K562 (cell line): Measurements from ENCODE around the gene GABPB2. TPM values are rescaled to one million over a fixed set of nuclear protein-coding genes. Genes with fewer than 3 reads are reported as not detected.

ENCODE experiments used
- ATAC-seq: fragments of 200-7000 bp; cut with Tn5 transposase; 3 replicates; pipeline ENCODE4 v1.9.1; 2020; ENCODE audit warnings: moderate library complexity
- BruUV-seq: library from RNA; stranded (reverse); fragments of 400-500 nt; replicated peaks from 2 replicates; lab custom pipeline; 2021; lab: Mats Ljungman, UMichigan
- CTCF ChIA-PET: fragments of 300-600 bp; formaldehyde crosslinking; extraction: SDS; loops from one replicate; lab custom pipeline; 2021; ENCODE audit warnings: low intra/inter-chr PET ratio; lab: Yijun Ruan, JAX
- POLR2A ChIA-PET: fragments of 300-600, 350-650 bp; sonication (Branson Sonifier 250); formaldehyde crosslinking; extraction: SDS; loops from one replicate; lab custom pipeline; 2021; ENCODE audit warnings: antibody characterized with exemption, inconsistent platforms; lab: Yijun Ruan, JAX
- DNase-seq, 4 experiments: peaks; one replicate each; pipeline versions ENCODE4 v3.0.0 to v3.0.0-alpha.2; 2011 to 2018; ENCODE audit warnings: low spot score in 3 of 4, mixed read lengths in 3 of 4; ENCODE audit errors: extremely low read depth in 1 of 4
- FAIRE-seq: peaks from 2 replicates; lab custom pipeline; 2011; peaks lifted over from hg19 to GRCh38; lab: Jason Lieb, UNC
- H2AFZ ChIP-seq: 2 replicates; pipeline ENCODE4 v1.6.0; 2011; ENCODE audit warnings: low read depth, low read length, control low read depth, inconsistent platforms
- H3K27ac ChIP-seq: fragments of 200-600 bp; 3 replicates; pipeline ENCODE4 v1.8.0; 2011; ENCODE audit warnings: low read depth, mild to moderate bottlenecking, control low read depth, inconsistent platforms, low read length, moderate library complexity, mixed read lengths; ENCODE audit errors: extremely low read depth
- H3K27me3 ChIP-seq, 2 experiments: fragments of 300-600 bp in 1 of 2; 2 replicates in 1 of 2; 3 replicates in 1 of 2; pipeline versions ENCODE4 v1.6.0 to v1.8.0; 2011; ENCODE audit warnings: inconsistent platforms in 2 of 2, low read length in 2 of 2, mild to moderate bottlenecking in 1 of 2, mixed read lengths in 1 of 2, moderate library complexity in 1 of 2; ENCODE audit not compliant: control insufficient read depth in 2 of 2, insufficient read depth in 2 of 2
- H3K36me3 ChIP-seq: fragments of 300-600 bp; 3 replicates; pipeline ENCODE4 v1.8.0; 2011; ENCODE audit warnings: mild to moderate bottlenecking, low read length, inconsistent platforms; ENCODE audit not compliant: control insufficient read depth, insufficient read depth
- H3K4me1 ChIP-seq, 2 experiments: fragments of 200-600 bp in 1 of 2; replicated peaks in 1 of 2; 2 replicates in 1 of 2; 3 replicates in 1 of 2; pipeline versions ENCODE4 v1.5.1 to v1.8.0; 2011; ENCODE audit warnings: inconsistent platforms in 2 of 2, low read length in 2 of 2, mild to moderate bottlenecking in 1 of 2, mixed read lengths in 1 of 2, moderate library complexity in 1 of 2; ENCODE audit not compliant: control insufficient read depth in 2 of 2, insufficient read depth in 2 of 2
- H3K4me2 ChIP-seq: 2 replicates; pipeline ENCODE4 v1.6.1; 2011; ENCODE audit warnings: low read length, control low read depth, inconsistent platforms, mixed read lengths; ENCODE audit not compliant: insufficient read depth
- H3K4me3 ChIP-seq: fragments of 200-600 bp; sonication (generic), shearing (Covaris generic); 2 replicates; pipeline ENCODE4 v1.5.1; 2016; ENCODE audit warnings: control low read depth, inconsistent platforms
- H3K79me2 ChIP-seq: fragments of 200-600 bp; 3 replicates; pipeline ENCODE4 v1.8.0; 2011; ENCODE audit warnings: low read length, inconsistent platforms; ENCODE audit not compliant: control insufficient read depth, insufficient read depth
- H3K9ac ChIP-seq, 2 experiments: 2 replicates each; pipeline versions ENCODE4 v1.6.0 to v1.6.1; 2011; ENCODE audit warnings: low read depth in 2 of 2, low read length in 2 of 2, control low read depth in 1 of 2, inconsistent platforms in 1 of 2, mild to moderate bottlenecking in 1 of 2, mixed read lengths in 1 of 2; ENCODE audit not compliant: insufficient read depth in 1 of 2
- H3K9me1 ChIP-seq: one replicate; pipeline ENCODE4 v1.6.0; 2011; ENCODE audit warnings: inconsistent platforms, mild to moderate bottlenecking, low read length, moderate library complexity; ENCODE audit not compliant: control insufficient read depth, insufficient read depth
- H3K9me3 ChIP-seq: replicated peaks from 2 replicates; pipeline ENCODE4 v1.5.1; 2011; ENCODE audit warnings: low read depth, low read length, inconsistent platforms; ENCODE audit not compliant: control insufficient read depth, insufficient read depth
- H4K20me1 ChIP-seq: replicated peaks from 2 replicates; pipeline ENCODE4 v1.6.1; 2011; ENCODE audit warnings: low read length, inconsistent platforms, mixed read lengths; ENCODE audit not compliant: control insufficient read depth, insufficient read depth
- CHD4 ChIP-seq: fragments of 200-600 bp; sonication (generic); IDR thresholded peaks from 3 replicates; pipeline ENCODE4 v1.6.1; 2012; ENCODE audit warnings: low read depth, mild to moderate bottlenecking, mixed read lengths, low read length, inconsistent platforms; ENCODE audit not compliant: insufficient read depth, insufficient replicate concordance, poor library complexity, severe bottlenecking
- KLF13 ChIP-seq: fragments of 450-650 bp; IDR thresholded peaks from 2 replicates; pipeline ENCODE4 v1.6.1; 2016; ENCODE audit warnings: missing genetic modification characterization, low read depth, mild to moderate bottlenecking, missing compliant biosample characterization, moderate library complexity, borderline replicate concordance
- SMARCA4 ChIP-seq: fragments of 450-650 bp; IDR thresholded peaks from 2 replicates; pipeline ENCODE4 v1.6.1; 2016
- ZNF384 ChIP-seq: IDR thresholded peaks from 2 replicates; pipeline ENCODE4 v1.6.1; 2012; ENCODE audit warnings: low read depth, low read length, improper control_type of control experiment
- ZNF41 ChIP-seq: fragments of 250-450 bp; sonication (Bioruptor Pico); conservative IDR thresholded peaks from 2 replicates; pipeline ENCODE4 v1.4.0; 2020; ENCODE audit warnings: mild to moderate bottlenecking
- WGBS: fragments of 100-300 bp; shearing (Covaris generic); methylation state at CpG from one replicate; pipeline ENCODE4 v1.1.6; 2016; ENCODE audit warnings: low coverage, mixed read lengths; ENCODE audit not compliant: insufficient coverage; ENCODE audit errors: missing lambda C conversion rate; 5-methylcytosine and 5-hydroxymethylcytosine counted together
- in situ Hi-C: fragments of 300-500 bp; cut with MboI; formaldehyde crosslinking; loops from 4 replicates; pipeline ENCODE4 v1.15.0; 2018; ENCODE audit warnings: inconsistent platforms, mixed read lengths
- intact Hi-C: fragments of 100-400 bp; cut with micrococcal nuclease; formaldehyde crosslinking; loops from 2 replicates; pipeline ENCODE4 v1.14.2; 2022
- polyA plus RNA-seq, 8 experiments: library from polyadenylated mRNA; depleted of rRNA in 4 of 8; stranded (reverse) in 5 of 8; unstranded in 3 of 8; fragments of >200 nt; fragmentation: Nextera tagmentation in 2 of 8; fragmentation: Illumina TruSeq in 1 of 8; extraction: Ambion mirVana in 2 of 8; extraction: Trizol in 1 of 8; gene quantifications; 2 replicates each; pipeline versions ENCODE4 v1.2.1 to v1.2.3, GENCODE V29; 2011 to 2014; ENCODE audit warnings: inconsistent platforms in 1 of 8, missing spikeins in 1 of 8
- total RNA-seq, 7 experiments: library from RNA; depleted of rRNA in 6 of 7; stranded (reverse); fragments of >200 nt in 6 of 7; fragmentation: Illumina TruSeq in 2 of 7; extraction: Trizol in 2 of 7; gene quantifications; 2 replicates each; pipeline versions ENCODE4 v1.2.1 to v1.2.3, GENCODE V29; 2011 to 2021; ENCODE audit warnings: low replicate concordance in 1 of 7
- TF ChIP-seq, protein P1 (sequence below): fragments of 200-800 bp; sonication (Bioruptor generic); IDR thresholded peaks from 2 replicates; pipeline ENCODE4 v1.6.1; 2016; ENCODE audit warnings: missing genetic modification characterization, missing compliant biosample characterization
- TF ChIP-seq, protein P2 (sequence below): fragments of 450-650 bp; formaldehyde crosslinking; IDR thresholded peaks from 2 replicates; pipeline ENCODE4 v1.4.0; 2022; ENCODE audit warnings: mild to moderate bottlenecking, moderate library complexity
- TF ChIP-seq, protein P3 (sequence below): fragments of 200-800 bp; sonication (Bioruptor generic); IDR thresholded peaks from 2 replicates; pipeline ENCODE4 v1.6.1; 2017; ENCODE audit warnings: missing genetic modification characterization, missing compliant biosample characterization
- TF ChIP-seq, protein P4 (sequence below): fragments of 250-450 bp; sonication (Bioruptor Pico); IDR thresholded peaks from 2 replicates; pipeline ENCODE4 v1.4.0; 2020

The GABPB2 gene
- total and polyA plus RNA-seq, 9 of the 15 experiments (the other 6 are each of a cell fraction or from before 2014, with no cell fraction given): 2.2 to 13.3 (median 6.1) TPM

DNA sequence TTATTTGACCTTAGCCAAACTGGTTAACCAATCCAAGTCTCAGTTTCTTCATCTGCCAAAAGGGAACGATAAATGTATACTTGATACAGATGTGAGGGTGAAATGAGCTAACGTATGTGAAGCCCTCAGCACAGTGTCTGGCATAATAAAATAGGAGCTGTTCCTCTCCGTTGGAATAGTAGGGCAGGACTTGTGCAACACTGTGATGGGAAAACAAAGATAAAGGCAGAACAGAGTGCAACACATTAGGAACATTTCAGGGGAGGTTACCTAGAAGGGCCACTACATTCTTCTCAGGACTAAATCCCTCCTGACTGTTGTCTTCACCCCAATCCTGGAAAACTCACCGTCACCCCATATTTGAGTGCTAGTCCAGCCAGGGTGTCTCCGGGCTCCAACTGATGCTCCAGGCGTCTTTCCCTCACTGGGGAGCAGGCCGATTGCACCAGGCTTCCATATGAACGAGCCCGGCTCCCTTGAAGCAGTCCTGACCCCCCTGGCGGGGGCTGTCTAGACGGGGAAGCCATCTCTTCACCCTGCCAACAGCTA, 94.2 kb downstream of the GABPB2 start (continued):
- TF ChIP-seq, protein P1, sequence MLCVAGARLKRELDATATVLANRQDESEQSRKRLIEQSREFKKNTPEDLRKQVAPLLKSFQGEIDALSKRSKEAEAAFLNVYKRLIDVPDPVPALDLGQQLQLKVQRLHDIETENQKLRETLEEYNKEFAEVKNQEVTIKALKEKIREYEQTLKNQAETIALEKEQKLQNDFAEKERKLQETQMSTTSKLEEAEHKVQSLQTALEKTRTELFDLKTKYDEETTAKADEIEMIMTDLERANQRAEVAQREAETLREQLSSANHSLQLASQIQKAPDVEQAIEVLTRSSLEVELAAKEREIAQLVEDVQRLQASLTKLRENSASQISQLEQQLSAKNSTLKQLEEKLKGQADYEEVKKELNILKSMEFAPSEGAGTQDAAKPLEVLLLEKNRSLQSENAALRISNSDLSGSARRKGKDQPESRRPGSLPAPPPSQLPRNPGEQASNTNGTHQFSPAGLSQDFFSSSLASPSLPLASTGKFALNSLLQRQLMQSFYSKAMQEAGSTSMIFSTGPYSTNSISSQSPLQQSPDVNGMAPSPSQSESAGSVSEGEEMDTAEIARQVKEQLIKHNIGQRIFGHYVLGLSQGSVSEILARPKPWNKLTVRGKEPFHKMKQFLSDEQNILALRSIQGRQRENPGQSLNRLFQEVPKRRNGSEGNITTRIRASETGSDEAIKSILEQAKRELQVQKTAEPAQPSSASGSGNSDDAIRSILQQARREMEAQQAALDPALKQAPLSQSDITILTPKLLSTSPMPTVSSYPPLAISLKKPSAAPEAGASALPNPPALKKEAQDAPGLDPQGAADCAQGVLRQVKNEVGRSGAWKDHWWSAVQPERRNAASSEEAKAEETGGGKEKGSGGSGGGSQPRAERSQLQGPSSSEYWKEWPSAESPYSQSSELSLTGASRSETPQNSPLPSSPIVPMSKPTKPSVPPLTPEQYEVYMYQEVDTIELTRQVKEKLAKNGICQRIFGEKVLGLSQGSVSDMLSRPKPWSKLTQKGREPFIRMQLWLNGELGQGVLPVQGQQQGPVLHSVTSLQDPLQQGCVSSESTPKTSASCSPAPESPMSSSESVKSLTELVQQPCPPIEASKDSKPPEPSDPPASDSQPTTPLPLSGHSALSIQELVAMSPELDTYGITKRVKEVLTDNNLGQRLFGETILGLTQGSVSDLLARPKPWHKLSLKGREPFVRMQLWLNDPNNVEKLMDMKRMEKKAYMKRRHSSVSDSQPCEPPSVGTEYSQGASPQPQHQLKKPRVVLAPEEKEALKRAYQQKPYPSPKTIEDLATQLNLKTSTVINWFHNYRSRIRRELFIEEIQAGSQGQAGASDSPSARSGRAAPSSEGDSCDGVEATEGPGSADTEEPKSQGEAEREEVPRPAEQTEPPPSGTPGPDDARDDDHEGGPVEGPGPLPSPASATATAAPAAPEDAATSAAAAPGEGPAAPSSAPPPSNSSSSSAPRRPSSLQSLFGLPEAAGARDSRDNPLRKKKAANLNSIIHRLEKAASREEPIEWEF (CRISPR knock-in tag): no peak
- TF ChIP-seq, protein P2, sequence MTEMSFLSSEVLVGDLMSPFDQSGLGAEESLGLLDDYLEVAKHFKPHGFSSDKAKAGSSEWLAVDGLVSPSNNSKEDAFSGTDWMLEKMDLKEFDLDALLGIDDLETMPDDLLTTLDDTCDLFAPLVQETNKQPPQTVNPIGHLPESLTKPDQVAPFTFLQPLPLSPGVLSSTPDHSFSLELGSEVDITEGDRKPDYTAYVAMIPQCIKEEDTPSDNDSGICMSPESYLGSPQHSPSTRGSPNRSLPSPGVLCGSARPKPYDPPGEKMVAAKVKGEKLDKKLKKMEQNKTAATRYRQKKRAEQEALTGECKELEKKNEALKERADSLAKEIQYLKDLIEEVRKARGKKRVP (CRISPR knock-in tag): no peak

DNA sequence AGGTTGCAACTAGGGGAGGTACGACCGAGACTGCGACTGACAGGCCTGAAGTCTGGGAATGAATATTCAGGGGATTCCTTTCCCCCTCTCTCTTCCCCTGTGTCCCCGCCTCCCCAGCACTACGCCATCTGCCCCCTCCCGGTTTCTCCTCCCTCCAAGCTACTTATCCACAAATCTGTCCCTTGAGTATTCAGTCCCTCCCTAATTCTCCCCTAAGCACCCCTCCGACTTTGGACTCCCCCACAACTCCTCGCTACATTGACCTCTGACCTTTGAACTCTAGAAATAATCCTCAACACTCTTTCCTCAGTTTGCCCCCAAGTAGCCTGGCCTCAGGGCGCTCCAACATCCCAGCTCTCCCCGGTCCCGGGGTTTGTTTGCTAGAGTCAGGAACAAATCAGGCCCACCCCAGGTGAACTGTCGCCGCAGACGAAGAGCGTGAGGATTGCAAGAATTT, 94.7 kb downstream of the GABPB2 start:
- 4% methylated on average over 15 of the region's 15 CpGs for WGBS
- H3K79me2 ChIP-seq: peaks cover 31% of the 10 kb centered on the region
- peak overlapping the region; percentile 96 for H3K4me2 ChIP-seq
- intact Hi-C loops (no loop called here), in situ Hi-C loops (no loop called here)
- no peak for FAIRE-seq
- BruUV-seq: TSS peak; percentile 56
- ChIA-PET CTCF (interaction anchor here (1.3 kb wide), 1 partner anchor 66 kb away, joined by 3 read pairs; no protein-coding TSS in a partner anchor), POLR2A (interaction anchor here (0.6 to 1.2 kb wide), 6 partner anchors 22 to 154 kb away, joined by 3 to 5 read pairs (median 4); partner anchors contain the start of genes MLLT11 and ZNF687)
- peak in 3 of 4 experiments; percentile 67 to 71 (median 70) for DNase-seq
- peak; percentile 63 for ATAC-seq
- H3K36me3 ChIP-seq: peaks cover 35% of the 10 kb centered on the region; the same call in 2 of the 3 replicates
- no peaks in the 10 kb centered on the region for H3K27me3 ChIP-seq
- H3K4me3 ChIP-seq: peak overlapping the region; percentile 64
- H3K9me3 ChIP-seq: no peaks in the 10 kb centered on the region
- H3K27ac ChIP-seq: peak overlapping the region; percentile 74
- peak overlapping the region; percentile 98 for H2AFZ ChIP-seq
- H3K4me1 ChIP-seq: peaks cover 10 to 16% of the 10 kb centered on the region in 2 experiments; a peak in 4 of 5 replicates
- H4K20me1 ChIP-seq: no peaks in the 10 kb centered on the region
- H3K9me1 ChIP-seq: no peaks in the 10 kb centered on the region
- H3K9ac ChIP-seq: peak overlapping the region; percentile 87 to 89
- TF ChIP-seq SMARCA4: 0 out of 2 replicates have a peak, but pooled peaks have one; percentile 15
- TF ChIP-seq CHD4: no peak
- no peak for TF ChIP-seq ZNF384
- TF ChIP-seq ZNF41 (CRISPR knock-in tag): no peak
- TF ChIP-seq, protein P3, sequence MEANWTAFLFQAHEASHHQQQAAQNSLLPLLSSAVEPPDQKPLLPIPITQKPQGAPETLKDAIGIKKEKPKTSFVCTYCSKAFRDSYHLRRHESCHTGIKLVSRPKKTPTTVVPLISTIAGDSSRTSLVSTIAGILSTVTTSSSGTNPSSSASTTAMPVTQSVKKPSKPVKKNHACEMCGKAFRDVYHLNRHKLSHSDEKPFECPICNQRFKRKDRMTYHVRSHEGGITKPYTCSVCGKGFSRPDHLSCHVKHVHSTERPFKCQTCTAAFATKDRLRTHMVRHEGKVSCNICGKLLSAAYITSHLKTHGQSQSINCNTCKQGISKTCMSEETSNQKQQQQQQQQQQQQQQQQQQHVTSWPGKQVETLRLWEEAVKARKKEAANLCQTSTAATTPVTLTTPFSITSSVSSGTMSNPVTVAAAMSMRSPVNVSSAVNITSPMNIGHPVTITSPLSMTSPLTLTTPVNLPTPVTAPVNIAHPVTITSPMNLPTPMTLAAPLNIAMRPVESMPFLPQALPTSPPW: peak; percentile 56; the same call in 1 of the 2 replicates
- TF ChIP-seq, protein P4, sequence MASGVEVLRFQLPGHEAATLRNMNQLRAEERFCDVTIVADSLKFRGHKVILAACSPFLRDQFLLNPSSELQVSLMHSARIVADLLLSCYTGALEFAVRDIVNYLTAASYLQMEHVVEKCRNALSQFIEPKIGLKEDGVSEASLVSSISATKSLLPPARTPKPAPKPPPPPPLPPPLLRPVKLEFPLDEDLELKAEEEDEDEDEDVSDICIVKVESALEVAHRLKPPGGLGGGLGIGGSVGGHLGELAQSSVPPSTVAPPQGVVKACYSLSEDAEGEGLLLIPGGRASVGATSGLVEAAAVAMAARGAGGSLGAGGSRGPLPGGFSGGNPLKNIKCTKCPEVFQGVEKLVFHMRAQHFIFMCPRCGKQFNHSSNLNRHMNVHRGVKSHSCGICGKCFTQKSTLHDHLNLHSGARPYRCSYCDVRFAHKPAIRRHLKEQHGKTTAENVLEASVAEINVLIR: no peak
- TF ChIP-seq KLF13: no peak
